DMS 273 (cell line): ENCODE data around the gene RNF10.
"Not testable (repeated sequence)": the region's sequence is repeated elsewhere in the genome, so short reads cannot be mapped to it uniquely, and the experiment has no call there.

Experiments
- DNase-seq: peaks from one replicate; lab custom pipeline; 2025; ENCODE audit not compliant: unreplicated experiment; lab: John Stamatoyannopoulos, UW

Gene RNF10

GRCh38 chr12:120528861-120529525 lies 5.2 kb upstream of the RNF10 start, which contains the start of gene COQ5:
Gene COQ5 (minus strand): TSS chr12:120529158. CDS start chr12:120529141, 17 bp downstream.
- peak; percentile 92 for DNase-seq

- DNase-seq, result peak; percentile 80
These were observed 4.3 kb upstream of the RNF10 start for GRCh38 chr12:120529641-120530417.

GRCh38 chr12:120530418-120530761 lies 3.8 kb upstream of the RNF10 start:
- DNase-seq, result not testable (repeated sequence)

- DNase-seq, result no peak
These were observed 1.4 kb upstream of the RNF10 start for GRCh38 chr12:120532701-120533238.

- peak; percentile 66 for DNase-seq
These were observed 823 bp downstream of the RNF10 start for GRCh38 chr12:120534703-120535655.

GRCh38 chr12:120536064-120536791 lies 2.1 kb downstream of the RNF10 start:
- DNase-seq, result no peak

- no peak for DNase-seq
These were observed 3.7 kb downstream of the RNF10 start for GRCh38 chr12:120537856-120538220.

GRCh38 chr12:120538281-120539156 lies 4.4 kb downstream of the RNF10 start:
- peak; percentile 8 for DNase-seq

- peak; percentile 36 for DNase-seq
These were observed 5.1 kb downstream of the RNF10 start for GRCh38 chr12:120539303-120539702.

- no peak for DNase-seq
These were observed 6.3 kb downstream of the RNF10 start for GRCh38 chr12:120540445-120540844.

- DNase-seq, result no peak
These were observed 8.0 kb downstream of the RNF10 start for GRCh38 chr12:120542166-120542565.

- no peak for DNase-seq
These were observed 10.5 kb downstream of the RNF10 start for GRCh38 chr12:120544691-120545090.

GRCh38 chr12:120546050-120546386 lies 11.9 kb downstream of the RNF10 start:
- no peak for DNase-seq

GRCh38 chr12:120554678-120555077 lies 20.5 kb downstream of the RNF10 start:
- DNase-seq, result no peak

GRCh38 chr12:120557589-120557988 lies 23.4 kb downstream of the RNF10 start:
- no peak for DNase-seq

- no peak for DNase-seq
These were observed 28.8 kb downstream of the RNF10 start for GRCh38 chr12:120562906-120563305.

GRCh38 chr12:120563495-120563894 lies 29.3 kb downstream of the RNF10 start:
- no peak for DNase-seq

GRCh38 chr12:120571299-120571698 lies 37.1 kb downstream of the RNF10 start:
- DNase-seq, result no peak

- DNase-seq, result no peak
These were observed 39.4 kb downstream of the RNF10 start for GRCh38 chr12:120573560-120573959.

GRCh38 chr12:120574106-120574505 lies 40.0 kb downstream of the RNF10 start:
- no peak for DNase-seq
